ENCODE measurements around the gene RGS9BP.
A peak's percentile ranks its signal among the peaks of the same experiment; 100 is the strongest.
"Not testable (repeated sequence)": the region's sequence is repeated elsewhere in the genome, so short reads cannot be mapped to it uniquely, and the experiment has no call there.

The RGS9BP gene, protein sequence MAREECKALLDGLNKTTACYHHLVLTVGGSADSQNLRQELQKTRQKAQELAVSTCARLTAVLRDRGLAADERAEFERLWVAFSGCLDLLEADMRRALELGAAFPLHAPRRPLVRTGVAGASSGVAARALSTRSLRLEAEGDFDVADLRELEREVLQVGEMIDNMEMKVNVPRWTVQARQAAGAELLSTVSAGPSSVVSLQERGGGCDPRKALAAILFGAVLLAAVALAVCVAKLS
- 0.49 to 1.9 reads per million in 2 donors for total RNA-seq

DNA sequence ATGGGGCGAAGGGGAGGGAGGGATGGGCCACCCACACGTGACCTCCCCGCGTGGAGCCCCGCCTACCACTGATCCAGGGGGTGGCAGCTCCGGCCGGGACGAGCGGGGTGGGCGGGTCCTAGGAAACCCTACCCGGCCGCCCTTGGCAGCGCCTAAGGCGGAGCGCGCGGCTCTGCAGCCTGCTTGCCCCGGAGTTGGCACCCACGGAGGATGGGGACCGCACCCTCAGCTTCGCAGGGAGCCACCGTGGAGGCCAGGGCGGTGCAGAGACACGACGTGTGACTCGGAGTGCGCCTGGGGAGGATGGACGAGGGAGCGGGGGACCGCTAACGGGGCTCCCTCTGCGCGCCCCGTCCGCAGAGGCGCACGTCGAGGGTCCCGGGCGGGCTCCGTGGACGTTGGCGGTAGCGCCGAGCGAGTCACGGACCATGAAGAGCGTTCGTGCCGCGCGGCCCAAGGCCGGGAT, at the start of gene RGS9BP:
Gene RGS9BP, plus strand, starts transcription at position 129 of the 466 bp plus-strand sequence. CDS start 416 bp downstream, outside the sequence.
- peak; percentile 59 for DNase-seq

DNA sequence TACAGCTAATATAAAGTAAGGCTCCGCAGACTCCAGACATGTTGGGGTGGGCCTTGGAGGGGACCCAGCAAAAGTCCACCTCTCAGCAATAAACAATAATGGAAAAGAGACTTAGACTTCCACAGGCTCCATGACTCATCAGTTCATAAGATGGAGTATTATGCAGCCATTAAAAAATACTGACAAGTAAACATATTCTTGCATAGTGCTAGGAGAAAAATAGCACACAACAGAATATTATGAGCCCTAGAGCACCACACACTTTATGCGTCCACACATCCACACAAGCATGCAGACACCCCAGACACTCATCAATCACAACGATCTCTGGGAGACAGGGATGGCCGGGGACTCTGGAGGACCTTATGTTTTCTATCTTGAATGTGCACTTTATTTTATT, 48.7 kb upstream of the RGS9BP start:
- DNase-seq, result no peak

DNA sequence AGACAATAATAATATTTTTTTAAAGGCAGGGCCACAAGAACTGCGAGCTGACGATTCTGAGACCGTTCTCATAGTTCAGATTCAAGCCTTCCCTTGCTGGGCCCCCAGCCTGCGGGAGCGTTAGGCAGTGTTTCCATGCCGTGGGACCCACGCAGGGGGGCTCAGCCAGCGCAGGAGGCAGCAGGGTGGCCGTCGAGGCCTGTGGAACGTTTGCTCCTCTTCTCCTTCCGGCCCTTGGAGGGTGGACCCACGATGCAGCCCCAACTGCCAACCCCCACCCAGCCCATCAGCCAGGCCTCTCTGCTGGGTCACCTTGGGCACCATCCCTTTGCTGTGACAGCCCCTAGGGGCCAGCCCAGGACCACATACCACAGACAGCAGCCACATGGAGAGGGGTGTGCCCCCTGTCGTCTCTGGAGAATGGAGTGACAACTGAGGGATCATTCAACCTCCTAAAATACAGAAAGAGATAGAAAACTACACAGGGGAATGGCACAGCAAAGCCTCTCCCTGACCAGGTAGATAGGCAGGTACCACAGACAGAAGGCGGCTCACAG, 47.9 kb upstream of the RGS9BP start:
- no peak for DNase-seq

DNA sequence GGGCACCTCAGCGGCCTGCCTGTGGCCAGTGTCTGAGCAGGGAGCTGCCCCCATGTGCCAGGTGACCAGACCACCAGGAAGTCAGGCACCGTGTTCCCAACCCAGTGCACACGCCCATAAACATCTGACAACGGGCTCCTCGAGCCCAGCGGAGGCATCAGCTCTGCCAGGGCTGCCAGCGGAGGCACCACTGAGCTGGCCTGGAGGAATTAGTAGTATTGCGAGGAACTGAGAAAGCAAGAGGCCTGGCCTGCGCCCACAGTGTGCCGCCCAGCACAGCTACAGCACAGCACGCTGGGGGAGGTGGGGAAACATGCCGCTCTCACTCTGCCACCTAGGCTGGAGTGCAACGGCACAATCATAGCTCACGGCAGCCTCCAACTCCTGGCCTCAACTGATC, 45.3 kb upstream of the RGS9BP start:
- DNase-seq, result no peak

DNA sequence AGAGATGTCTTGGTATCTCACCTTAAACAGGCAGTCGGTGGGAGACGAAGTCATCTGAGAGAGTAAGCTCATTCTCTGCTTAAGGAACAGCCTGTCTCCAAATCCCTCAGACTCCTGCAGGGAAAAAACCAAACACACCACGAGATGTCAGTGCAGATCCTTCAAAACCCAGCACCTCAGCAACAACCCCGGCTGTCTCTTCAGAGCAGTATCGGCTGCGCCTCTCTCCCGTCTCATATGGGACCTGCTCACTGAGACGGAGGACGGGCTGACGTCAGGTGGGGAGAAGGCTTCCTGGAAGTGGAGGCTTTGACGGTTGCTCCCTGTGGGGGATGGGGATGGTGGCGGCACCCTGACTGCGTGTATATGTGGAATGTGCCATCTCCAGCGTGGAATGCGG, 44.3 kb upstream of the RGS9BP start:
- no peak for DNase-seq

DNA sequence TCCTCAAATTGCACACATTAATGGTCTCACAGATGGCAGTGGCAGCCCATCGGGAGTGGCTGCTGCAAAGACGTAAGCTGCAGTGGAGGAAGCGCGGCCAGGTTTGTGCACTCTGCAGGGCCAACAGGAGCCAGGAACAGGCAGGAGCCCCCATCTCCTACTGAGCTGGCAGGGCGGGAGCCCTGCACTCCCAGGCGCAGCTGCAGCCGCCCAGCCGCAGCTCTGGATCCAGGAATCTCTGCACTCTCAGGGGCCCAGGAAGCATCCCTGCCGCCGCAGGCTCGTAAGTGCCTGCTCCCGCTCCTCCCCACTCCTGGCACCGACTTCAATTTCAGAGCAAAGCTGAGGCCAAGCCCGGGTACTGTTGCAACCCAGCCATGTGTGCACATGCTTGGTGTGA, 38.2 kb upstream of the RGS9BP start:
- DNase-seq, result no peak

DNA sequence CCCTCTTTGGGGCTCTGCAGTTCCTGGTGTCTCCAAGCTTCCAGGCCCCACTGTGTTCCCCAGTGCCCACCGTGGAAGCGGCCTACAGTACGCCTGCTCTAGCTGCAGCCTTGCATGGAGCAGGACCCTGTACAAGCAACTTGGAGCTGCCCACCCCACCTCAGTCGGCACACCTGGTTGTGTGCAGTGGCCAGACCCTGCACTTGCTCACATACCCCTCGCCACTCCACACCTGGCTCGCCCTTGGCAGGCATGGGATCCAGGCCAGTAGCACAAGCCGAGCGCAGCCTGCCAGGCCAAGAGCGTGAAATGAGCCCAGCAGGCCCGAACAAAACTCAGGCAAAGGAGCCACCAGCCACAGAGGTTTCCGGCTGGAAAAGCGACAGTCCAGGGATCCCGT, 37.0 kb upstream of the RGS9BP start:
- no peak for DNase-seq

DNA sequence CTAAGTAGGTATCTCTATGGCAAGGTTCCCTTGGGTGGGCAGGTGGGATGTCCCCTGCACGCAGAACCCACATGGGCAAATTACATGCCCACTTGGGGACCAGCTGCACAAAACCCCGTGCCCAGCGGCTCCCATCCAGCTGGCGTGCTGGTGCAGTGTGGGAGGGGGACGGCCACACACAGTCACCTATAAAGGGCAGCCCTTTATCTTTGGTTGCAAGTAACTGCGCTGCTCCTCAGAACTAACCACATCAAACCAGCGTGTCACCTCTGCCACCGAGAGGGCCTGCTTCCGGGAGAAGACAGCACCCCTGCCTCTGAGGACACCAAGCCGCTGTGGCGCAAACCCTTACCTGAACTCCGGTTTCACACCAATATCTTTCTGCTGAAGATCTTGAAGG, 32.9 kb upstream of the RGS9BP start:
- peak; percentile 34 for DNase-seq

DNA sequence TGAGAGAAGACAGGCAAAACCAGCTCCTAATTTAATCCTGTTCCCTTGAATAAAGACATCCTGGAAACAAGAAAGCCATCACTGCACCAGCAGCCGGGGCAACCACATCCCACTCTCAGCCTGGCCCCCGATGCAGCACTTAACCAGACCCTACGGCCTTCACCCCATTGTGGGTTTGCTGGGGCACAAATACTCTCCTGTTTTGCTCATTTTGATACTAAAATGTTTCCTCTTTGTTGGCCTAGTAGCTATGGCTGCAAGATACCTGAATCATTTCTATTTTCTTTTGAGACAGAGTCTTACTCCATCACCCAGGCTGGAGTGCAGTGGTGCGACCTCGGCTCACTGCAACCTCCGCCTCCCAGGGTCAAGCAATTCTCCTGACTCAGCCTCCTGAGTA, 29.1 kb upstream of the RGS9BP start:
- no peak for DNase-seq

DNA sequence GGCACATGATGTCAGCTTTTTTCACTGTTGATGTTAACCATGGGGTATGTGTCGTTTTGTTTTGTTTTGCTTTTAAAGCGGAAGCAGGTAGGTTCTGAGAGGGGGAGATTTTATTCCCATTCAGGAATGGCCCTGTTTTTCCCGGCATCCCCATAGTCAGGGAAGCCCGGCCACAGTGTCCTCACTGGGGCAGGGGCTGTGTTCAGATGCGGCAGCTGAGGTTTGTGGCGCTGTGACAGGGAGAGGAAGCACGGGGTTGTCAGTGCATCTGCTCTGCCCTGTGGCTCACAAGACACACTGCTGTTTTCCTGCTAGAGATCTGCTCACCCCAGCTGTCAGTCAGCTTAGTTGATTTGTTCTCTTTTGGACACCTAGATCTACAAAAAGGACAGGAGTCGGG, 28.3 kb upstream of the RGS9BP start:
- no peak for DNase-seq

DNA sequence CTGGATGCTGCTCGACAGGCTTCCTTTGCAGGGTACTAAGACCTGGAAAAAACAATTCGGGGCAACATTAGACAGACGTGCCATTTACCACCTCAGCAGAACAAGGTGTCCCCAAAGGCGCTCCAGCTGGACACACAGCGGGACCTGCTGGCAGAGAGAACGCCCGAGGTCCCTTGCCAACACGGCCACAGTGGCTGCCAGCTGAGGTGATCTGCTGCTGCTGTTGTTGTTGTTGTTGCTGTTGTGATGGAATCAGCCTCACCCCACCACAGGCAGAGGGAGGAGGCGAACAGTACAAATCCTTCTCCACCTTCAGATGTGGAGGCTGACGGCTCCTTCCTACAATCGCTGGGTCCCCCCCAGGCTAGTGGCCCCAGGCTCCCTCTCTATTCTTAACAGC, 25.9 kb upstream of the RGS9BP start:
- no peak for DNase-seq

DNA sequence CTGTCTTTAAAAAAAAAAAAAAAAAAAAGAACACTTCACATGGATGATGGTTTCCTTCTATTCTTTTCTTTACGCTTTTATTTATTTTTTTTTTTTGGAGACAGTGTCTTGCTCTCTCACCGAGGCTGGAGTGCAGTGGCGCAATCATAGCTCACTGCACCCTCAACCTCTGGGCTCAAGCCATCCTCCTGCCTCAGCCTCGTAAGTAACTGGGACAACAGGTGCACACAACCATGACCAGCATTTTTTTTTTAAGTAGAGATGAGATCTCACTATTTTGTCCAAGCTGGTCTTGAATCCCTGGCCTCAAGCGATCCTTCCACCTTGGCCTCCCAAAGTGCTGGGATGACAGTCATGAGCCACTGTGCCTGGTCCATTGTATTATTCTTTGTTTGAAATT, 25.0 kb upstream of the RGS9BP start:
- DNase-seq, result no peak

DNA sequence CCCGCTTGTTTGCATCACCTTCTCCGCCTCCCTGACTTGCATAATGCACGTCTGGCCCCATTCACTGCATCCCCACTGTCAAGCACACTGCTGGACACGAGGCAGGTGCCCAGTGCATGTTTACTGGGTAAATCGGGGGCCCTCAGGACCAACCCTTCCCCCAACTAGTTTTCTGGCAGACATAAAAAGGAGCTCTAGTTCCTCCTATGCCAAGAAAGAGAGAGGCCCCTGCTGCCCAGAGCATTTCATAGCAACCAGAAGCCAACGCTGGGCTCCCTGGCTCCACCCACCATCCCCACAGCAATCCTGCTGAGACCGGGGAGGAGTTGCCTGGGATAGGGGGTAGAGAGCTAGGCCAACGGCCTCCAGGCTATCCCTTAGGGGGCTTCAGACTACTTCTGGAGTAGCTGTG, 23.9 kb upstream of the RGS9BP start:
- DNase-seq, result no peak

DNA sequence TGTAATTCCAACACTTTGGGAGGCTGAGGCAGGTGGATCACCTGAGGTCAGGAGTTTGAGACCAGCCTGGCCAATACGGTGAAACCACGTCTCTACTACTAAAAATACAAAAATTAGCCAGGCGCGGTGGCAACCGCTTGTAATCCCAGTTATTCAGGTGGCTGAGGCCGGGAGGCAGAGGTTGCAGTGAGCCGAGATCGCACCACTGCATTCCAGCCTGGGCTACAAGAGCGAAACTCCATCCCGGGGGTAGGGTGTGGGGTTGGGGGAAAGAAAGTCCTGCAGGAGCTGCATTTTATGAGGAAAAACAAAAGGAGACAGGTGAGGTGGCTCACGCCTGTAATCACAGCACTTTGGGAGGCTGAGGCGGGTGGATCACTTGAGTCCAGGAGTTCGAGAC, 23.3 kb upstream of the RGS9BP start:
- DNase-seq, result not testable (repeated sequence)

DNA sequence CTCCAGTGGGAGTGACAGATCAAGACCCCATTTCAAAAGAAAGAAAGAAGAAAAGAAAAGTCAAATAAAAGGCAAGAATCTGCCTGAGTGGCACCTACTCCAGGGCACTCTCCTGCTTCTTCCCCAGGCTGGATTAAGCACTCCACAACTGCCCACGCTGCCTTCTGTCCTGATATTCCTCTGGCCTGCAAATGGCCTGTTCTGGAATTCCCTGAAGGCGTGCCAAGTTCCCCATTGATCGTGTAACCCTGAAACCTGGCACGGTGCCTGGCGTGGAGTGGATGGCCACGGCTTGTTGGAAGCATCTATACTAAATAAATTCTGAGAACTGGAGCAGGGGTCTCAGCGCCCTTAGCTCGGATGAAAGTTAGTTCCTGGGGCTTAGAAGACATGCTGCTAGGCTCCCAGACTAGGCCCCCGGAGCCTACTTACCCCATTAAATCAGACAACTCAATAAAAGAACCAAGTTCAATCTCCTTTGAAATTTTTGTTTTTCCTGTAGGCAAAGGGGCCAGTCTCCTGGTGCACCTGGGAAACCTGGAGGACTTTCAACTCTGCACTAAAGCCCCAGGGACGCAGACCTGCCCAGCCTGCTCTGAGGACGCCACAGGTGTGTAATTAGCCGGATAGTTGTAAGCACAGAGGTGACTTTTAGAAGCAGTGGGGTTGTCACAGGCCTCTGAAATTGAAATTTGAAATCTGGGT, 22.6 kb upstream of the RGS9BP start:
- DNase-seq, result no peak

DNA sequence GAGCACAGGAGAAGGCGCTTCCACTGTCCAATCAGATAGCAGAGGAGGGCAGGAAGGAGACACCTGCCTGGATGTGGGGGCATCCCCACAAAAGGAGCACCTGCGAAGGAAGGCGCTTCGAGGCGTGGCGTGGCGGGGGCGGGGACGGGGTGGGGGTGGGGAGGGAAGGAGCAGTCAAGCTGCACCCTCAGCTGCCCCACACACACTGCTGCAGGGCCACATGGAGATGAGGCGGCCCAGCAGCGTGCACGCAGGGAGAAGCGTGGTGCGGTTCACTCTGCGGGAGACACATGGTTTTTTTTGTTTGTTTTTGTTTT, 22.1 kb upstream of the RGS9BP start:
- no peak for DNase-seq

DNA sequence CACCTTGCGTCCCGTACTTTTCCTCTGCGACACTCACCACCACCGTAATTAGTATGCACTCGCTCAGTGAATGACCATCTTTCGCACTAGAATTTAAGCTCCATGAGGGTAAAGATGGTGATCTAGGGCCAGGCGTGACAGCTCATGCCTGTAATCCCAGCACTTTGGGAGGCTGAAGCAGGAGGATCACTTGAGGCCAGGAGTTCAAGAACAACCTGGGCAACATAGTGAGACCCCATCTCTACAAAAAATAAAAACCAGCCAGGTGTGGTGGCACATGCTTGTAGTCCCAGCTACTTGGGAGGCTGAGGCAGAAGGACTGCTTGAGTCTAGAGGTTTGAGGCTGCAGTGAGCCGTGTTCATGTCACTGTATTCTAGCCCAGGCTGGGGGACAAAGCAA, 19.3 kb upstream of the RGS9BP start:
- DNase-seq, result not testable (repeated sequence)

DNA sequence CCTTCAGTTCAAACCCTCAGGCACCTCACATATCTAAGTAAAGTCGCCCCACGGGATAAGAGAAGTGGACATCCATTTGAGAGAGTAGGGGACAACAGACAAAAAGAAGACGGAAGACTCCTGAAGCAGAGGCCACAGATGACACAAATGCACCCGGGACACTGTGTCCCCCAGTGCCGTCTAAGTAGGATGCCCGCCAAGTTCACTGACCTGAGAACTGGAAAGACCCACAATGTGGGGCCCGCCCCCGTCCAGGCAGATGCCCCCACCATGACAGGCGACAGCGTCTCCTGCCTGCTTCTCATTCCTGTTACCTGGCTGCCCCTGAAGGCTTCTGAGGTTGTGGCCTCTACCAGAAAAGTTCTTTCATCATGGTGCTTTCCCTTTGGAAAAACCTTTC, 17.6 kb upstream of the RGS9BP start:
- no peak for DNase-seq

DNA sequence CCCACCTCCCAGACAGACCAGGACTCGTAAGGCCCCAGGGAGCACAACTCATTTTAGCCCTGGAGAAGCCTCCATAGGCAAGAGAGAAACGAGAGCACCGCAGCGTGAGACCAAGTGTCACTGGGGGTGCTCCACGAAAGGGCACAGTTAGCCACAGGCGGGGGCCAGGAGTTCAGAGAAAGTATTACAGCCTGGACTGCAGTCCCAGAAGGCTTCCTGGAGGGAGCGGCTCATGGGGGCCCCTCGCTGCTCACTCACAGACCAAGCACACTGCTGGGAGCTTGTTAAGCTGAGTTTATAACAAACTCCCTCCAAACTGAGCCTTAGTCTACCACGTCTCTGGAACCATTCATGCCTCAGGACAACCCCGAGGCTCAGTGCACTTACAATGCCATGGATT, 17.1 kb upstream of the RGS9BP start:
- no peak for DNase-seq

DNA sequence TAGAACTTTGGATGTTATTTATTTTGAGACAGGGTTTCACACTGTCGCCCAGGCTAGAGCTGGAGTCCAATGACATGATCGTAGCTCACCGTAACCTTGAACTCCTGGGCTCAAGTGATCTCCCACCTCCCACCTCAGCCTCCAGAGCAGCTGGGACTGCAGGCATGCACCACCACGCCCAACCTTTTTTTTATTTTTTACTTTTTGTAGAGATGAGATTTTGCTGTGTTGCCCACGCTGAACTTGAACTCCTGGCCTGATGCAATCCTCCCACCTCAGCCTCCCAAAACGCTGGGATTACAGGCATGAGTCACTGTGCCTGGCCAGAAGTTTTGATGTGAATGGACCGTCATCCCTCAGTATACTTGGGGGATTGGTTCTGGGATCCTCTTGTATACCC, 14.3 kb upstream of the RGS9BP start:
- DNase-seq, result no peak

DNA sequence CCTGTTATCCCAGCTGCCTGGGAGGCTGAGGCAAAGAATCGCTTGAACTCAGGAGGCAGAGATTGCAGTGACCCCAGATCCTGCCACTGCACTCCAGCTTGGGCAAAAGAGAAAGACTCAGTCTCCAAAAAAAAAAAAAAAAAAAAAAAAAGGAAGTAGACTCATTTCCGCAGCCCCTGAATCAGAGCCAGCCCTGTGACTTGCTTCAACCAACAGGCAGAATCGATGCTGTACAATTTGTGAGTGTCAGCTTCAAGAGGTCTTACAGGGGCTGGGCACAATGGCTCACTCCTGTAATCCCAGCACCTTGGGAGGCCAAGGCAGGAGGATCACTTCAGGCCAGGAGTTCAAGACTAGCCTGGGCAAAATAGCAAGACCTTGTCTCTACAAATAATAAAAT, 13.5 kb upstream of the RGS9BP start:
- DNase-seq, result no peak

DNA sequence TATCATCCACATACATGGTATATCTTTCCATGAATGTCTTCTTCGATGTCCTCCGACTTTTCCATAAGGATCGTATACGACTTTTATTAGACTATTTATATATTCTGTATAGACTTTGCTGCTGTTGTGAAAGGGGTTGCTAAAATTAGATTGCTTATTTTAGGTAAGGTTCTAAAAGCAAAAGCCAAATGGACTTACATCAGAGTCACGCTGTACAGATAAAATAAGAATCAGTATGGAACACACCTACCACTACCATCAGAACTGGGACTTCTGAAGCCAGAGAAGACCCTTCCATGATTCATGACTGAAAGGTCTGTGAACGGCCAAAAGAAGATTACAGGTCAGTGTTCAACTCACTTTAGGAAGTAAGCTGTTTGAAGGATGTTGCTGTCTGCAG, 9.6 kb upstream of the RGS9BP start:
- DNase-seq, result no peak

DNA sequence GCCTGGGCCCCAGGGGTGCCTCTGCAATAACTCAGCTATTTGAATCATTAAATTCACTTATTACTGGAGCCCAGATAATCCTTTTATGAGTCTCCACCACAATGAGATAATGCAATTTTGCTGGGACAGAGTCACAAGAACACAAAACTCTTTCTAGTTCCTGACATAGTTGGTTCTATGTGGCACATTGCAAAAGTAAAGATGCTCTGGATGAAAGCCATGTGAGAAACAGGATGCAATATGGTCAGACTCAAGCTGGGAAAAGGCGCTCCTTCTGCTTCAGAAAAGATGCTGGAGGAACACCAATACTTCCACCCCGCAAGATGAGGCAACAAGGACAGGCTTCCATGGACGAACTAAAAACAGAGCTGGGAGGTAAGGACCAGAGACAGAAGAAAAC, 6.3 kb upstream of the RGS9BP start:
- DNase-seq, result no peak

DNA sequence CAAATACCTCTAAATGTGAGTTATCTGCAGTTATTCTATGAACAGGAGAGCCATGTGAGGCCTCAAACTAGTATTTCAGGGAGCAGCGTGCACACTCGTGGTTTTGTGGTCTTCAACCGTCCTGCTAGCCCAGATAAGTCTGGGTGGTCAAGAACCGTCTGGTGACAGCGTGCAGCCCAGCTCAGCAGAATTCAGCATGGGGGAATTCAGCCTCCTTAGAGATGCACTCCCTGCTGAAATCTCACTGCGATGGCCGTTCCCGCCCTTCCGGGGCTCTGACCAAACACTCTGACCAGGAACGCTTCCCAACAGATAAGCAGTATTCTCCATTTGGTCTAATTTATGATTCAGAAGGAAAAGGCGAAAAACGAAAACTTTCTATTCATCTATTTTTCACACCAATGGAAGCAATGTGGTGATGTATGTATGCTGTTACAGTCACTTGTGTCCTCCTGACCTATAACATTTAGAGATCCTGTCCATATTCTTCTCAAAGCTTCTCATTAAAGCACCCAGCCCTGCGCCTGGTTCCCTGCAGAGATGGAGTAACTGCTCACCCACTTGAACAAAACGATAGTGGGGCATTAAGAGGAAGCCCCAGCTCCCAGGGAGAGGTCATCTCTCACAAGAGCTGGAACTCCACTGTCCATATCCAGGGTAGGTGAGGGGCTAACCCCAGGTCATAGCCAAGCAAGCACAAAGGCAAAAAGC, 3.6 kb upstream of the RGS9BP start:
- DNase-seq, result no peak
